ENCODE data around the gene PDZD2.
"Not testable (repeated sequence)": the region's sequence is repeated elsewhere in the genome, so short reads cannot be mapped to it uniquely, and the experiment has no call there.

Gene PDZD2

GRCh38 chr5:32008746-32009145 lies 369.8 kb downstream of the PDZD2 start:
- Histone ChIP-seq H3K36me3 (ENCODE audit: control insufficient read depth in 4 of 4, insufficient read depth in 4 of 4, low read length in 3 of 4) (peaks cover 0 to 6% (median 2%) of the 10 kb centered on the region in 4 experiments), H3K4me3 (ENCODE audit: control insufficient read depth in 1 of 7, extremely low read depth in 1 of 7, insufficient read depth in 4 of 7, low read depth in 2 of 7, low read length in 6 of 7) (no peak overlapping the region), H3K27ac (ENCODE audit: insufficient read depth in 1 of 2, low read depth in 1 of 2, low read length in 2 of 2, poor library complexity in 1 of 2, severe bottlenecking in 2 of 2) (no peak overlapping the region), H3K27me3 (replicated peaks in 2 of 5; ENCODE audit: control insufficient read depth in 4 of 5, insufficient read depth in 5 of 5, low read length in 4 of 5) (no peaks in the 10 kb centered on the region), H3K9me3 (ENCODE audit: control extremely low read depth in 1 of 5, control insufficient read depth in 4 of 5, insufficient read depth in 2 of 5, low read depth in 1 of 5, low read length in 4 of 5) (no peaks in the 10 kb centered on the region), H3K4me1 (ENCODE audit: control extremely low read depth in 1 of 4, control insufficient read depth in 4 of 4, insufficient read depth in 4 of 4, low read length in 3 of 4) (no peaks in the 10 kb centered on the region)
- no peak for DNase-seq
- ChIA-PET POLR2A (no interaction called here), CTCF (interaction anchor here (0.6 kb wide), 1 partner anchor 87 kb away, joined by 3 read pairs; no protein-coding TSS in a partner anchor)
- 94% methylated on average over 9 of the region's 9 CpGs for WGBS (ENCODE audit: insufficient coverage)

GRCh38 chr5:32013658-32014057 lies 374.7 kb downstream of the PDZD2 start:
- CTCF ChIA-PET, result no interaction called here
- 86% methylated on average over 6 of the region's 7 CpGs for WGBS (ENCODE audit: insufficient coverage)
- POLR2A ChIA-PET, result no interaction called here

GRCh38 chr5:32014096-32014745 lies 375.3 kb downstream of the PDZD2 start:
- Histone ChIP-seq H3K36me3 (ENCODE audit: control insufficient read depth in 4 of 4, insufficient read depth in 4 of 4, low read length in 3 of 4) (peaks cover 0 to 4% (median 2%) of the 10 kb centered on the region in 4 experiments), H3K27ac (ENCODE audit: insufficient read depth in 1 of 2, low read depth in 1 of 2, low read length in 2 of 2, poor library complexity in 1 of 2, severe bottlenecking in 2 of 2) (no peak overlapping the region), H3K4me1 (ENCODE audit: control extremely low read depth in 1 of 4, control insufficient read depth in 4 of 4, insufficient read depth in 4 of 4, low read length in 3 of 4) (peaks cover 0 to 15% (median 7%) of the 10 kb centered on the region in 4 experiments), H3K9me3 (ENCODE audit: control extremely low read depth in 1 of 5, control insufficient read depth in 4 of 5, insufficient read depth in 2 of 5, low read depth in 1 of 5, low read length in 4 of 5) (no peaks in the 10 kb centered on the region), H3K27me3 (replicated peaks in 2 of 5; ENCODE audit: control insufficient read depth in 4 of 5, insufficient read depth in 5 of 5, low read length in 4 of 5) (no peaks in the 10 kb centered on the region), H3K4me3 (ENCODE audit: control insufficient read depth in 1 of 7, extremely low read depth in 1 of 7, insufficient read depth in 4 of 7, low read depth in 2 of 7, low read length in 6 of 7) (no peak overlapping the region)
- 88% methylated on average over 7 of the region's 10 CpGs for WGBS (ENCODE audit: insufficient coverage)
- peak in 2 of 3 donors; percentile 33 to 44 for DNase-seq
- CTCF ChIA-PET, result no interaction called here
- POLR2A ChIA-PET, result no interaction called here

More at GRCh38 chr5:32013658-32014057, 374.7 kb downstream of the PDZD2 start:
- Histone ChIP-seq H3K4me3 (ENCODE audit: control insufficient read depth in 1 of 7, extremely low read depth in 1 of 7, insufficient read depth in 4 of 7, low read depth in 2 of 7, low read length in 6 of 7) (no peak overlapping the region), H3K9me3 (ENCODE audit: control extremely low read depth in 1 of 5, control insufficient read depth in 4 of 5, insufficient read depth in 2 of 5, low read depth in 1 of 5, low read length in 4 of 5) (no peaks in the 10 kb centered on the region), H3K36me3 (ENCODE audit: control insufficient read depth in 4 of 4, insufficient read depth in 4 of 4, low read length in 3 of 4) (peaks cover 0 to 5% (median 2%) of the 10 kb centered on the region in 4 experiments), H3K27me3 (replicated peaks in 2 of 5; ENCODE audit: control insufficient read depth in 4 of 5, insufficient read depth in 5 of 5, low read length in 4 of 5) (no peaks in the 10 kb centered on the region), H3K4me1 (ENCODE audit: control extremely low read depth in 1 of 4, control insufficient read depth in 4 of 4, insufficient read depth in 4 of 4, low read length in 3 of 4) (peaks cover 0 to 14% (median 6%) of the 10 kb centered on the region in 4 experiments), H3K27ac (ENCODE audit: insufficient read depth in 1 of 2, low read depth in 1 of 2, low read length in 2 of 2, poor library complexity in 1 of 2, severe bottlenecking in 2 of 2) (no peak overlapping the region)
- DNase-seq, result no peak

GRCh38 chr5:32015262-32015661 lies 376.3 kb downstream of the PDZD2 start:
- H3K4me3 ChIP-seq (ENCODE audit: control insufficient read depth in 1 of 7, extremely low read depth in 1 of 7, insufficient read depth in 4 of 7, low read depth in 2 of 7, low read length in 6 of 7); H3K36me3 ChIP-seq (ENCODE audit: control insufficient read depth in 4 of 4, insufficient read depth in 4 of 4, low read length in 3 of 4); POLR2A ChIA-PET; H3K9me3 ChIP-seq (ENCODE audit: control extremely low read depth in 1 of 5, control insufficient read depth in 4 of 5, insufficient read depth in 2 of 5, low read depth in 1 of 5, low read length in 4 of 5); H3K27me3 ChIP-seq (replicated peaks in 2 of 5; ENCODE audit: control insufficient read depth in 4 of 5, insufficient read depth in 5 of 5, low read length in 4 of 5); H3K27ac ChIP-seq (ENCODE audit: insufficient read depth in 1 of 2, low read depth in 1 of 2, low read length in 2 of 2, poor library complexity in 1 of 2, severe bottlenecking in 2 of 2); DNase-seq: not testable (repeated sequence)
- CTCF ChIA-PET, result interaction anchor here (0.7 kb wide), 1 partner anchor 284 kb away, joined by 3 read pairs; no protein-coding TSS in a partner anchor
- H3K4me1 ChIP-seq (ENCODE audit: control extremely low read depth in 1 of 4, control insufficient read depth in 4 of 4, insufficient read depth in 4 of 4, low read length in 3 of 4), result peaks cover 0 to 16% (median 8%) of the 10 kb centered on the region in 4 experiments
- WGBS (ENCODE audit: insufficient coverage), result 98% methylated on average over 8 of the region's 9 CpGs

GRCh38 chr5:32017692-32018367 lies 378.9 kb downstream of the PDZD2 start:
- Histone ChIP-seq H3K4me1 (ENCODE audit: control extremely low read depth in 1 of 4, control insufficient read depth in 4 of 4, insufficient read depth in 4 of 4, low read length in 3 of 4) (peaks cover 0 to 28% (median 10%) of the 10 kb centered on the region in 4 experiments), H3K4me3 (ENCODE audit: control insufficient read depth in 1 of 7, extremely low read depth in 1 of 7, insufficient read depth in 4 of 7, low read depth in 2 of 7, low read length in 6 of 7) (peak overlapping the region in 4 of 7 experiments; percentile 12 to 61 (median 31)), H3K9me3 (ENCODE audit: control extremely low read depth in 1 of 5, control insufficient read depth in 4 of 5, insufficient read depth in 2 of 5, low read depth in 1 of 5, low read length in 4 of 5) (no peaks in the 10 kb centered on the region), H3K36me3 (ENCODE audit: control insufficient read depth in 4 of 4, insufficient read depth in 4 of 4, low read length in 3 of 4) (peaks cover 0 to 4% (median 3%) of the 10 kb centered on the region in 4 experiments), H3K27me3 (replicated peaks in 2 of 5; ENCODE audit: control insufficient read depth in 4 of 5, insufficient read depth in 5 of 5, low read length in 4 of 5) (no peaks in the 10 kb centered on the region), H3K27ac (ENCODE audit: insufficient read depth in 1 of 2, low read depth in 1 of 2, low read length in 2 of 2, poor library complexity in 1 of 2, severe bottlenecking in 2 of 2) (peak overlapping the region in 1 of 2 experiments; percentile 36)
- ChIA-PET CTCF (interaction anchor here (1.1 kb wide), 2 partner anchors 107 to 108 kb away, joined by 3 read pairs; no protein-coding TSS in a partner anchor), POLR2A (interaction anchor here (0.6 kb wide), 1 partner anchor 253 kb away, joined by 3 read pairs; no protein-coding TSS in a partner anchor)
- peak in 1 of 3 donors; percentile 12 for DNase-seq
- WGBS (ENCODE audit: insufficient coverage), result 62% methylated on average over 8 of the region's 8 CpGs

GRCh38 chr5:32018476-32019436 lies 379.8 kb downstream of the PDZD2 start:
- WGBS (ENCODE audit: insufficient coverage), result 80% methylated on average over 10 of the region's 14 CpGs
- DNase-seq, result peak in 1 of 3 donors; percentile 21
- peaks cover 0 to 2% (median 0%) of the 10 kb centered on the region in 4 experiments for H3K36me3 ChIP-seq (ENCODE audit: control insufficient read depth in 4 of 4, insufficient read depth in 4 of 4, low read length in 3 of 4)
- peaks cover 0 to 33% (median 14%) of the 10 kb centered on the region in 4 experiments for H3K4me1 ChIP-seq (ENCODE audit: control extremely low read depth in 1 of 4, control insufficient read depth in 4 of 4, insufficient read depth in 4 of 4, low read length in 3 of 4)
- no peak overlapping the region for H3K27ac ChIP-seq (ENCODE audit: insufficient read depth in 1 of 2, low read depth in 1 of 2, low read length in 2 of 2, poor library complexity in 1 of 2, severe bottlenecking in 2 of 2)
- no peaks in the 10 kb centered on the region for H3K27me3 ChIP-seq (replicated peaks in 2 of 5; ENCODE audit: control insufficient read depth in 4 of 5, insufficient read depth in 5 of 5, low read length in 4 of 5)
- ChIA-PET POLR2A (no interaction called here), CTCF (interaction anchor here (1.1 to 1.6 kb wide), 2 partner anchors 16 to 108 kb away, joined by 3 read pairs; no protein-coding TSS in a partner anchor)
- peak overlapping the region in 4 of 7 experiments; percentile 12 to 61 (median 31) for H3K4me3 ChIP-seq (ENCODE audit: control insufficient read depth in 1 of 7, extremely low read depth in 1 of 7, insufficient read depth in 4 of 7, low read depth in 2 of 7, low read length in 6 of 7)
- H3K9me3 ChIP-seq (ENCODE audit: control extremely low read depth in 1 of 5, control insufficient read depth in 4 of 5, insufficient read depth in 2 of 5, low read depth in 1 of 5, low read length in 4 of 5), result no peaks in the 10 kb centered on the region
